Dermis blood vessel endothelial cell (primary cell): ENCODE data around the gene SCN4A. TPM values are rescaled to one million over a fixed set of nuclear protein-coding genes. Genes with fewer than 3 reads are reported as not detected.
A peak's percentile ranks its signal among the peaks of the same experiment; 100 is the strongest.
"Not testable (repeated sequence)": the region's sequence is repeated elsewhere in the genome, so short reads cannot be mapped to it uniquely, and the experiment has no call there.

Experiments
- DNase-seq: peaks from one replicate; pipeline ENCODE4 v3.0.0; 2010
- total RNA-seq: library from RNA; depleted of rRNA; stranded (reverse); fragments of >200 nt; gene quantifications from 2 replicates; pipeline ENCODE4 v1.2.3, GENCODE V29; 2014

SCN4A gene
- total RNA-seq: 0.09 and 0.17 TPM in 2 replicates

DNA sequence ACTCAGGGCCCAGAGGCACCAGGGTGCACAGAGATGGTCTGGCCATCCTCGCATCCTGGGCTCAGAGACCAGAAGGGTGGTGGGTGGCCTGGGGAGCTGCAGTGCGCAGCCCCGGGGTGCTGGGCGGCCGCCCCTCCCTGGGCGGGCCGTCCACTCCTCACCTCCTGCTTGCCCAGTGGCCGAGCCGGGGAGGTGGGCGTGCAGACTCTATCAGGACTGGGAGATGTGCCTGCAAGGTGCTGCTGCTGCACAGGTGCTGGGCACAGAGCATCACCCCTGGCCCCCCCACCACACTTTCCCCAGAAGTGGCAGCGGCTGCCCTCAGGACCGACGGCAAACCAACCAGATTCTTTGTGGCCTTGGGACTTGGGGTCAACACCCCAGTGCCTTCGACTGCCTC lies at the start of gene SCN4A:
TSS of gene SCN4A (minus strand) at position 123 of the 400 bp plus-strand sequence. CDS start at position 46, 77 bp downstream.
- DNase-seq: no peak

DNA sequence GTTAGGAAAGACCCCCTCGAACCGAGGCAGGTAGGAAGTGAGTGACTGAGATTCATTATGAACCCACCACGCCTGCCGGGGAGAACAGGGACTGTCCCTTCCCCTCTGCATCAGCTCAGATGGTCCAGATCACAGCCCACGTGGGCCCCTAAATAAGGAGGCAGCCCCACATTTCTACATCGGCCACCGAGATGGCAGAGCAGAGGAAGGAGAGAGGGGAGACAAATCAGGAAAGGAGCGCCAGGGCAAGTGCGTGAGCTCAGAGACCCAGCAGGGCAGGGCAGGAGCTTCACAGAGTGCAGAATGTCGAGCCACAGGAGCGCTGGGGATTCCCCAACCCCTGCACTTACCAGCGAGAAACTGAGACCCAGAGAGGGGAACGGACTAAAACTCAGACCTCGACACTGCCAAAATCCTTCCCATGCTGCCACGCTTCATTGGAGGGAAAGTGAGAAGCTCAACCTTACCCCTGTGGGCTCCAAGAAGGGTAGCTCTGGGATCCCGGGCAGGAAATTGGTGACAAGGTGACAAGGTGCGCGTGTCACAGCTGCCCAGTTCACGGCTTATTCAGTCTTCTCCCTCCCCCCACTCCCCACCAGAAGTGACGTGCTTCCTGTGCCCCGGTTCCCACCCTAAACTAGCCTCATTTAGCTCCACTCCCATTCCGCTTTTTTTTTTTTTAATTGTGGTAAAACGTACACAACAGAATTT lies 47.5 kb upstream of the SCN4A start, which contains the start of gene ICAM2:
TSS of gene ICAM2 (minus strand) at position 578 of the 711 bp plus-strand sequence. CDS start 13,942 bp downstream, outside the sequence.
- DNase-seq: peak; percentile 84

DNA sequence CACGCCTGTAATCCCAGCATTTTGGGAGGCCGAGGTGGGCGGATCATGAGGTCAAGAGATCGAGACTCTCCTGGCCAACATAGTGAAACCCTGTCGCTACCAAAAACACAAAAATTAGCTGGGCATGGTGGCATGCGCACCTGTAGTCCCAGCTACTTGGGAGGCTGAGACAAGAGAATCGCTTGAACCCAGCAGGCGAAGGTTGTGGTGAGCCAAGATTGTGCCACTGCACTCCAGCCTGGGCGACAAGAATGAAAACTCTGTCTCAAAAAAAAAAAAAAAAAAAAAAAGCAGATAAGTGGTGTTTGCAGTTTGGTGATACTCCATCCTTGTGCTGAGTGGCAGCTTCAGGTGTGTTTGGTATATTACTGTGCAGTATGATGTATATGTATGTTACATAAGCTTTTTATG lies 46.8 kb upstream of the SCN4A start:
- not testable (repeated sequence) for DNase-seq

DNA sequence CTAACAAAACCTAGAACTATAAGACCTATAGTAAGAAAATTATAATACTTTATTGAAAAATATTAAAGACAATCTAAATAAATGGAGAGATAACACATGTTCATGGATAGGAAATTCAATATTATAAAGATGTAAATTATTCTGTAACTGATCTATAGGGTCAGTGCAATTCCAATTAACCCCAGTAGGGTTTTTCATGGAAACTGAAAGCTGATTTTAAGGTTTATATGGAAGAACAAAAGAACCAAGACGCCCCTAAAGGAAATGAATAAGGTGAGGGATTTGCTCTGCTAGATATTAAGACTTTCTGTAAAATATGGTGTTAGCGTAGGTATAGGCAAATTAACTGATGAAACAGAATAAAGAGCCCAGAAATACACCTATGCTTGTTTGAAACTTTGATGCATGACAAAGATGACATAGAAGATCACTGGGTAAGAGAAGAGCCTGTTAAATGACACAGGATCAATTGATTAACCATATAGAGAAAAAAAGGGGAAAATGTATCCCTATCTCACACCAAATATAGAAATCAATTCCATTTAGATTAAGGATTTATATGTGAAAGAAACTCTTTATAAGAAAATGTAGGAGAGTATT lies 44.8 kb upstream of the SCN4A start:
- peak; percentile 47 for DNase-seq

DNA sequence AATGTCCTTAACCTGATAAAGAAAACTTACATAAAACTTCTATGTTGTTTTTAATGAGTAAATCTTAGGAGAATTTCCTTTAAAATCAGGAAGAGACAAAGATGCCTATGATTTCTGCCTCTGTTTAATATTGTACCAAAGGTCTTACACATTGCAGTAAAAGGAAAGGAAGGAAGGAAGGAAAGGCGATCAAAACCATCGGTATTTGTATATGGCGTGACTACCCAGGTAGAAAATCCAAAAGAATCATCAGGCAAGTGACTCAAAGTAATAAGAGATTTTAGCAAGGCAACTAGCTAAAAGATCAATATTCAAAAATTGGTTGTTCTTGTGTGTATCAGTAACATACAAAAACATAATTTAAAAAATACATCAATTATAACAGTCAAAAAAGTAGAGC lies 44.3 kb upstream of the SCN4A start:
- DNase-seq: peak; percentile 69

DNA sequence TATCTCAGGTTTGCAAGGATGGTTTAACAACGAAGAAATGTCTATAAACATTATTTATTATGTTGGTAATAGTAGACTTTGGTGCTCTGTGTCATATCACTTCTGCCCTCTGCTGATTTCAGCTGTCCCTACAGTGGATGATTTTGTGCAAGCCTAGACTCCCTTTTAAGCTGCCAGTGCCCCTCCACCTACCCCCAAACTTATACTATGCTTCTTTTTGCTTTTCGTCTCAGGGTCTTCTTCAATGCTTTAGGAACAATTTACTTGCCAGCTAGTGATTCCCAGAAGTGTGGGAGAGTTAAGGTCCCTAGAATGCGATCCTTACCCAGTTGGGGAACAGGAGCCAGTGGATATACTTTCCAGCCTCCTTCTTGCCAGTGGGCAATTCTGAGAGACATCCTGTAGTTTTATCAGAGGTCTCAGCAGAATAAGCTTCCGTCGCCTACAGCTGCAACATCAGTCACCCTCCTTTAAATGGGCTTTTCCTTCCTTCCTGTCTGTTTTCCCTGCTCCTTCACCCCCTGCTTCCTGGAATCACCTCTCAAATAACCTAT lies 43.6 kb upstream of the SCN4A start:
- DNase-seq: peak; percentile 67

DNA sequence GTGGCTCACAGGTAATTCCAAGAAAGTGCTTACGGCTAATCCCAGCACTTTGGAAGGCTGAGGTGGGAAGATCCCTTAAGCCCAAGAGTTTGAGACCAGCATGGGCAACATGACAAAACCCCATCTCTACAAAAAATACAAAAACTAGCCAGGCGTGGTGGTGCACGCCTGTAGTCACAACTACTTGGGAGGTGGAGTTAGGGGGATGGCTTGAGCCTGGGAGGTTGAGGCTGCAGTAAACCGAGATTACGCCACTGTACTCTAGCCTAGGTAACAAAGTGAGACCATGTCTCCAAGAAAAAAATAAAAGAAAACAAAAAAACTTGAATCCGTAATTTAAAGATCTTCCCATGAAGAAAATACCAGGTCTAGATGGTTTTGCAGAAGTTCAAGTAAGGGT lies 42.7 kb upstream of the SCN4A start:
- no peak for DNase-seq

DNA sequence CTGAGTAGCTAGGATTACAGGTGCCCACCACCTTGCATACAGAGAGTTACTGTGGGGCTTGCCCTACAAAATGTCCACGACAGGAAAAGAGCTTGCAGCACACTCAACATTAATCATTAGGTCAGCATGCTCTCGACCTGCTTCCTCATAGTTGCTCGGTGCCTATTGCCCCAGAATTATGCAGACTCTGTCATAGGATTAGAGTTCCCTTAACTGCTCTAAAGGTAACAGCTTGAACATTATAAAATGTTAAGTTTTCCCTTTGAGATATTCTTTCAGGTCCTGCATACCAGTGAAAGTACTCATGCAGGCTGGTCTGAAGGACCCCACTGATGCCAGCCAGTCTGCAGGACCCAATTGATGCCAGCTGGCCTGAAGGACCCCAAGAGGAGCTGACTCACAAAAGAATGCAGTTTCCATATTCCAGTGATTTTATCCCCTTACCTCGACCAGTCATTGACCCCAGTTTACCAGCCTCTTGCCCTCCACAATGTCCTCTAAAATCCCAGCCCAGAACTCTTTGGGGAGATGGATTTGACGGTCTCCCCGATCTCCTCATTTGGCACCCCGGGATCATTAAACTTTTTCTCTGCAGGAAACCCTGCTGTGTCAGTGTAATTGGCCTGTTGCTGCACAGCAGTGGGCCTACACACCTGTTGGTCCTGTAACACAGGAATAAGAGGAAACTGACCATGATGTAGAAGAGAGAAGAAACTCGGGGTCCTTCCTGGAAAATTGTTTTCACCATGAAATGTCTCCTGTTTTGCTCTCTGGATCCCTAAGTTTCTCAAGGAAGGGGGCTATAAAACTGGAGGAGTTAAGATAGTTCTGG lies 37.1 kb upstream of the SCN4A start:
- peak; percentile 59 for DNase-seq

DNA sequence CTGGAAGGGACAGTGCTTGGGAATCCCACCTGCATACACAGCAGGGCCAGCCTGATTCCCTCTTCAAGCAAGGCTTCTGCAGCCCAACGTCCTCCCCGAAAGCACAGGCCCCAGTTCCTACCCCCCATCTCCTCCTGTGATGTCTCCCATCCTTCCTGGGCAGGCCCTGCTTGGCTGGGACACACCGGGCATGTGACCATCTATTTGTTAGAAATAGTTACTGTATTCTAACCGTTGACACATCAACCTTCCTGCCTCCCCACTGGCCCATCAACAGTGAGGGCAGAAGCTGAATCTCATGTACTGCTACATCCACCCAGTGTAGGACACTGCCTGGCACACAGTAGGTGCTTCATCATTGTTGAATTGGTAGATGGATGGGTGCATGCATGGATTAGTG lies 36.1 kb upstream of the SCN4A start:
- DNase-seq: peak; percentile 46

DNA sequence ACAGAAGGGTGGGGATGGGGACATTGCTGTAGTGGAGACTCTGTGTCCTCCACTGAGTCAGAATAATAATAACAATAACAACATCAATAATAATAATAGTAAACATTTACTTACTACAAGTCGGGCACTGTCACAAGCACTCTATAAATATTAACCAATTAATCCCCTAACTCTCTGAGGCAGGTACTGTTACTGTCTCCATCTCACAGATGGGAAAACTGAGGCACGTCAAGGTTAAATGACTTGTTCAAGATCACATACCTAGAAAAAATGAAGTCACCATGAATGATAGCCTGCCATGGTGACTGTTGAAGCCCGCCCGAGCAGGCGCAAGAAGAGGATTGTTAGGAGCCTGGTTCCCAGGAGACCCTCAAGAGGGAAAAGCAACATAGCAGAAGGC lies 35.6 kb upstream of the SCN4A start:
- no peak for DNase-seq

DNA sequence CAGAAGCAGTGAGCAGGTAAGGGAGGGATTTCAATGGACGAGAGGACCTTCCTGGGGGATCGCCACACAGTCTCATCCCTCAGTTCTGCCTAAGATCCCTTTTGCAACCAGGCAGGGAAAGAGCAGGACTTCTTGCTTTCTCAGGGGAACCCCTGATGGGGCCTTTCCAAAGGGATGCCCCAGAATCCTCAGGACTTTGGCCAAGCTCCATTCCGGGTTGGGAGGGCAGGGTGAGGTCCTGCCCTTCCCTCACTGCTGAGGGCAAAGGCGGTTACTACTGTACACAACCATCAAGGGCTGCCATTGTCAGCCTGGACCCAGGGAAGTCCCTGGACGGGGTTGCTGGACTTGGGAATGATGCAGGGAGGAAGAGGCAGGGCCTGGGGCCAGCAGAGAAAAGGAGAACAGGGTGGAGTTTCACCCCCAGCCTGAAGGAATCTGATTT lies 35.1 kb upstream of the SCN4A start:
- peak; percentile 67 for DNase-seq

DNA sequence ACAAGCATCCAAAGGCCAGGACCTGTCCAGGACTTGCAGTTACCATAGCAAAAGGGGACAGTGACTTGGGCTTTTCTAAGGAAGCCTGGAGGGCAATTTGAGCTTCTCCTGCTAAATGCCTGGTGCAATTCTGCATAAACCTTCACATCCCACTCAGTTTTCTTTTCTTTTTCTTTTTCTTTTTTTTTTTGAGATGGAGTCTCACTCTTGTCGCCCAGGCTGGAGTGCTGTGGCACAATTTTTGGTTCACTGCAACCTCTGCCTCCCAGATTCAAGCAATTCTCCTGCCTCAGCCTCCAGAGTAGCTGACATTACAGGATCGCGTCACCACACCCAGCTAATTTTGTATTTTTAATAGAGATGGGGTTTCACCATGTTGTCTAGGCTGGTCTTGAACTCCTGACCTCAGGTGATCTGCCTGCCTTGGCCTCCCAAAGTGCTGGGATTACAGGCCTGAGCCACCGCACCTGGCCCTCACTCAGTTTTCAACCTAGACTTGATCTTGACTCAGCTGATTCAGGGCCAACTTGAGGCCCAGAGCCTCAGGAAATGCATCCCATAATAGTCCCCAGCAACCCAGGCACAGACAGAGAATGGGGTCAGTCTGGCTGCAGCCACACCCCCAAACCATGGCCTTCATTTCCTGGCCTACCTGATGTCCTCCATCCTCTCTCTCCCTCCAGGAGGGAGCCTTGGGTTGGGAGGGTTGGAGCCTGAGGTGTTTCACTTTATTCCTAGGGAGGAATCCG lies 34.5 kb upstream of the SCN4A start:
- peak; percentile 55 for DNase-seq

DNA sequence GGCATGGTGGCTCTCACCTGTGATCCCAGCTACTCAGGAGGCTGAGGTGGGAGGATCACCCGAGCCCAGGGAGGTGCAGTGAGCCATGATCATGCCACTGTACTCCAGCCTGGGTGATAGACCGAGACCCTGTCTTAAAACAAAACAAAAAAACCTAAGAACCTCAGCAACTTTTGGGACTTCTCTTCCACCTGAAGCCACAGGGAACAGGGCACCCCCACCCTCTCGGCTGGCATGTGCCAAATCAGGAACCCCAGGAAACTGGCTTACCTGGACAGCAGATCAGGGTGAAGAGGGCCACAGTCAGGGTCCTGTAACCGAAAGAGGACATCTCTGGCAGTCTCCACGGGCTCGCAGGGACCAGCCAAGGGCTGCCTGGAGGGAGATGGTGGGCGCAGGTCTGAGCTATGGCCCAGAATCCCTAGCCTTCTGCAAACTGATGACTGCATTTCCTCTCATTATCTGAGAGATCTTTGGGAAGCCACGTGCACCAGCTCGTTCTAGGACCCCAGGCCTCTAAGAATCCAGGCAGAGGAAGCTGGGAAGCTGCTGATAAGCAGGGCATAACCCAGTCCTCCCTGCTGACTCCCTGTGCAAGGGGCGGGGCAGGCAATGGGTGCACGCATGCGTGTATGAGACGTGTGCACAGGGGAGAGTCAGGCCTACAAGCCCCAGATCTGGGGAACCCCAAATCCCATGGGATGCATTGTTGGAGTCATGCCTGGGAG lies 33.8 kb upstream of the SCN4A start:
- DNase-seq: peak; percentile 99

DNA sequence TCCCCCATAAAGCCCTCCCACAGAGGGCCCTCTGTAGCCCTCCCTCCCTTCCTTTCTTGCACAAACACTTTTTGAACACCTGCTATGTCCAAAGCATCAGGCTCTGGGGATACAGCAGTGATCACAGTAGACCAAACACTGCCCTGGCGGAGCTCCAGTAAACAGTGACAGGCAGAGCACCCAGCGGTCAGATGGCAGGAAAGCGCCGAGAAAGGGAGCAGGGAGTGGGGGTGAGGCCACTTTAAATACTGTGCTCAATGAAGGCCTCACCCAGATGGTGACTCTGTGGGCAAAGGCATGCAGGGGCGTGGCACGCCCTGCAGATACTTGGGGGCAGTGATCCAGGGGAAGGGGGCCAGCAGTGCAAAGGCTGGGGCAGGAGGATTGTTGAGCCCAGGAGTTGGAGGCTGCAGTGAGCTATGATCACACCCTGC lies 33.0 kb upstream of the SCN4A start:
- peak; percentile 56 for DNase-seq

DNA sequence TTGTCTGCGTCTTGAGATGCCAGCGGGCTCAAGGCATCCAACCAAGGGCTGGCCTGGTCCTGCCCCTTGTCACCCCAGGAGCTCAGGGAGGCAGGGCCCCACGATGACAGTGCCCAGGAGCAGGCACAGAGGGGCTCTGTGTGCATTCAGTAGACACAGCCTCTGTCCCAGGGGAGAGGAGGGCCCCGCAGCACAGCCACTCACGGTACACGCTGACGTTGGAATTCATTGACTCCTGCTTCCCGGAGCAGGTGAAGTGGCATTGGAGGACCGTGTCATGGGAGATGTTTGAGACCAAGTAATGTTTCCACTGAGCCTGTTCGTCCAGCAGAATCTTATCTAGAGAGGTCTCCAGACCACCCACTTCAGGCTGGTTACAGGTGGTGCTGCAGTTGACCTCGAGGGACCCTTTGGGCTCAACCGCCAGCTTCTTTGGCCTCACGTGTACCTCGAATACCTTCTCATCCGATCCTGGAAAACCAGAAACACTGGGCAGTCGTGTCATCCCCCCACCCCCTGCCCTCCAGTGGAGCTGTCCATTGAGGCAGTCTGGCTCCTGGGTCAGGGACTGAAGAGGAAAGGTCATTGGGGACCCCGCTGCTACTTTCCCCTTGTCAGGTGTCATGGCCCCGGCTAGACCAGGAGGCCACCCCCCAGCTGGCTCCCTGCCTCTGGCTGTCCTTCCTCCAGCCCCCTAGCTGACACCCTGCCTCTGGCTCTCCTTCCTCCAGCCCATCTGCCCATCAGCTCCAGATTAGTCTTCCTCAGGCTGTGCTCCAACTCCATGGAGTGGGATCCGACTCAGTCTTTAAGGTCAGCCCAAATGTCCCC lies 32.4 kb upstream of the SCN4A start:
- no peak for DNase-seq

DNA sequence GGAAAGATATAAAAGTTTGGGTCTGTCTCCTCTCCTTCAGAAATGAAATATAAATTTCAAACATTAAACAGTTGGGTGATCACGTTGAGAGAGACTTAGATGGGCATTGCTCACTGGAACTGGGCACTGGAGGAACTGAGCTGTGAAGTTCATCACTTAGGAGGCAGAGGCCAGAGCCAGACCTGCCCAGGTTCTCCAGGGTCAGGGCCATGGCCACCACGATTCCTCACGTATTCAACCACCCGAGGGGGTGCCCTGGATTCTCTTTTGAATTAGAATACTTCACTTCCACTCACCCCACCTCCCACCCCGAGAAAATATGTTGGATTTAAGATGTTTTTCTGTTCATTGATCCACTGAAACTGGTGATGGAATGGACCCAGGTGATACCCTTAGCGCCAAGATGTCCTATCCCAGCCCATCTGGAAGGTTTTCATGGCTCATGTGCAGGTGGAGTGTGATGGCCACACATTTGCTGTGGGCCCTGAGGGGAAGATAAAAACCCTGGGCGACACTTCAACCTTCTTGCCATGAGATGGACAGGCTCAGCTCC lies 31.6 kb upstream of the SCN4A start:
- DNase-seq: no peak

DNA sequence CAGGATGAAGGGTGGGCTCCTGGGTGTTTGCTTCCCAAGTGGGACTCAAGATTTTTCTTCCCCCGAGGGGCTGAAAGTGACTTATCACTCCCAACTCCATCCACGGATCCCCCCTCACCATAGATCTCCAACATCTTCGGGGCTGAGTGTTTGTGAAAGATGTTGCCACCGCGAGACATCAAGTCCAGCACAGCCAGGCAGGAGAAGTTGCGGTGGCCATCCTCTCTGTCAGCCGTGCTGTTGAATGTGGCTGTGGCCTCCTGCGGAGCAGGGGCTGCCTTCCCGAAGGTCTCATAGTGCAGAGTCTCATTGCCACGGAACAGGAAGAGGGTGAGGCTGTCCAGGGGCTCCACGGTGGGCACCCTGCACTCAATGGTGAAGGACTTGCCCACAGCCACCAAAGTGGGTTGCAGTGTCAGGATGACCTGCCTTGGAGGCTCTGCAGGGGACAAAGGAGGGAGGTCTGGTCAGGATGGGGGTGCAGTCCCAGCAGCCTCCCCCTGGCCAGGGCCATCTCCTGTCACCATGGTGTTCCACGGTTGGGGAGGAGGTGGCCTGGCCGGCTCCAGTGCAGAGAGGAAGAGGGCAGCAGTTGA lies 30.9 kb upstream of the SCN4A start:
- no peak for DNase-seq

DNA sequence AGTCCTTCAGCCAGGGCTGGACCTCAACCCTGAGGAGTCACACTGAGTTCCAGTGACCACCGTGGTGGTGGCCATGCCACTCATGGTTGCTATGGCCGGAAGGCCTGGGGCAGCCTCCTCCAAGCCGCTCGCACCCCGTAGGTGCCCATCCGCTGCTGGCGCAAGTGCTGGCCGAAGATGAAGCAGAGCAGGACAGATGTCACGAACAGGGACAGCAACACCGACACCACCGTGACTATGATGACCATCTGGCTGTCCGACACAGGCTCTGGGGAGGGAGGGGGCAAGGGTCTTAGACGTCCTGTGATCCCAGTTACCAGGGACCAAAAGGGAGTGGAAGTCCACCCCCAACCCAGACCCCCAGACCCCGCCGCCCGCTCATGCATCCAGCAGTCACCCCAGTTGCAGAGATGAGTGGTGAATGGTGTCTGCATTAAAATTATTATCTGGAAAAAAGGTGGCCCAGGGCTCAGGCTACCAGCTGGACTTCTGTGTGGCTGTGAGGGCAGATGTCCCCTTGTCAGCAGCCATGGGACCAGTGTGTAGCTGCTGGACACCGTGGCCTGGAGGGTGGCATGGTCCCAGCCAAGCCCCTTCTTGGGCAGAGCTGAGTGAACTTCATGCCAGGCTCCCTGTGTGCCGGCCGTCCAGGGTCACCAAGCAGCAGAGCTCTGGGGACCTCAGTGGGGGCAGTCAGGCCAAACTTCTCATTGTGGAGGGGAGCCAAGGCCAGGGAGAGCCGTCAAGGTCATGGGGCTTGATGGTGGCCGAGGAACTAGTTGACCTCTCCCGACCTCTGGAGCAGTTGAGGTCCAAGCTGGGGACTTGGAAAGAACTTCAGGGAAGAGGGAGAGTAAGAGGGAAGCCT lies 30.2 kb upstream of the SCN4A start:
- DNase-seq: no peak
